K562 (cell line): ENCODE measurements around the gene UVRAG. TPM values are rescaled to one million over a fixed set of nuclear protein-coding genes. Genes with fewer than 3 reads are reported as not detected.
A peak's percentile ranks its signal among the peaks of the same experiment; 100 is the strongest.

Experiments used
- ATAC-seq: fragments of 200-7000 bp; cut with Tn5 transposase; 3 replicates; pipeline ENCODE4 v1.9.1; 2020; ENCODE audit warnings: moderate library complexity
- BruUV-seq: library from RNA; stranded (reverse); fragments of 400-500 nt; replicated peaks from 2 replicates; lab custom pipeline; 2021; lab: Mats Ljungman, UMichigan
- CTCF ChIA-PET: fragments of 300-600 bp; formaldehyde crosslinking; extraction: SDS; loops from one replicate; lab custom pipeline; 2021; ENCODE audit warnings: low intra/inter-chr PET ratio; lab: Yijun Ruan, JAX
- POLR2A ChIA-PET: fragments of 300-600, 350-650 bp; sonication (Branson Sonifier 250); formaldehyde crosslinking; extraction: SDS; loops from one replicate; lab custom pipeline; 2021; ENCODE audit warnings: antibody characterized with exemption, inconsistent platforms; lab: Yijun Ruan, JAX
- DNase-seq, 4 experiments: peaks; one replicate each; pipeline versions ENCODE4 v3.0.0 to v3.0.0-alpha.2; 2011 to 2018; ENCODE audit warnings: low spot score in 3 of 4, mixed read lengths in 3 of 4; ENCODE audit errors: extremely low read depth in 1 of 4
- FAIRE-seq: peaks from 2 replicates; lab custom pipeline; 2011; peaks lifted over from hg19 to GRCh38; lab: Jason Lieb, UNC
- H2AFZ ChIP-seq: 2 replicates; pipeline ENCODE4 v1.6.0; 2011; ENCODE audit warnings: low read depth, low read length, control low read depth, inconsistent platforms
- H3K27ac ChIP-seq: fragments of 200-600 bp; 3 replicates; pipeline ENCODE4 v1.8.0; 2011; ENCODE audit warnings: low read depth, mild to moderate bottlenecking, control low read depth, inconsistent platforms, low read length, moderate library complexity, mixed read lengths; ENCODE audit errors: extremely low read depth
- H3K27me3 ChIP-seq, 2 experiments: fragments of 300-600 bp in 1 of 2; 2 replicates in 1 of 2; 3 replicates in 1 of 2; pipeline versions ENCODE4 v1.6.0 to v1.8.0; 2011; ENCODE audit warnings: inconsistent platforms in 2 of 2, low read length in 2 of 2, mild to moderate bottlenecking in 1 of 2, mixed read lengths in 1 of 2, moderate library complexity in 1 of 2; ENCODE audit not compliant: control insufficient read depth in 2 of 2, insufficient read depth in 2 of 2
- H3K36me3 ChIP-seq: fragments of 300-600 bp; 3 replicates; pipeline ENCODE4 v1.8.0; 2011; ENCODE audit warnings: mild to moderate bottlenecking, low read length, inconsistent platforms; ENCODE audit not compliant: control insufficient read depth, insufficient read depth
- H3K4me1 ChIP-seq, 2 experiments: fragments of 200-600 bp in 1 of 2; replicated peaks in 1 of 2; 2 replicates in 1 of 2; 3 replicates in 1 of 2; pipeline versions ENCODE4 v1.5.1 to v1.8.0; 2011; ENCODE audit warnings: inconsistent platforms in 2 of 2, low read length in 2 of 2, mild to moderate bottlenecking in 1 of 2, mixed read lengths in 1 of 2, moderate library complexity in 1 of 2; ENCODE audit not compliant: control insufficient read depth in 2 of 2, insufficient read depth in 2 of 2
- H3K4me2 ChIP-seq: 2 replicates; pipeline ENCODE4 v1.6.1; 2011; ENCODE audit warnings: low read length, control low read depth, inconsistent platforms, mixed read lengths; ENCODE audit not compliant: insufficient read depth
- H3K4me3 ChIP-seq: fragments of 200-600 bp; sonication (generic), shearing (Covaris generic); 2 replicates; pipeline ENCODE4 v1.5.1; 2016; ENCODE audit warnings: control low read depth, inconsistent platforms
- H3K79me2 ChIP-seq: fragments of 200-600 bp; 3 replicates; pipeline ENCODE4 v1.8.0; 2011; ENCODE audit warnings: low read length, inconsistent platforms; ENCODE audit not compliant: control insufficient read depth, insufficient read depth
- H3K9ac ChIP-seq, 2 experiments: 2 replicates each; pipeline versions ENCODE4 v1.6.0 to v1.6.1; 2011; ENCODE audit warnings: low read depth in 2 of 2, low read length in 2 of 2, control low read depth in 1 of 2, inconsistent platforms in 1 of 2, mild to moderate bottlenecking in 1 of 2, mixed read lengths in 1 of 2; ENCODE audit not compliant: insufficient read depth in 1 of 2
- H3K9me1 ChIP-seq: one replicate; pipeline ENCODE4 v1.6.0; 2011; ENCODE audit warnings: inconsistent platforms, mild to moderate bottlenecking, low read length, moderate library complexity; ENCODE audit not compliant: control insufficient read depth, insufficient read depth
- H3K9me3 ChIP-seq: replicated peaks from 2 replicates; pipeline ENCODE4 v1.5.1; 2011; ENCODE audit warnings: low read depth, low read length, inconsistent platforms; ENCODE audit not compliant: control insufficient read depth, insufficient read depth
- H4K20me1 ChIP-seq: replicated peaks from 2 replicates; pipeline ENCODE4 v1.6.1; 2011; ENCODE audit warnings: low read length, inconsistent platforms, mixed read lengths; ENCODE audit not compliant: control insufficient read depth, insufficient read depth
- AFF1 ChIP-seq, 2 experiments: fragments of 450-650 bp; IDR thresholded peaks; 2 replicates each; pipeline ENCODE4 v1.6.1; 2018; ENCODE audit warnings: mild to moderate bottlenecking in 2 of 2, low read depth in 1 of 2; ENCODE audit not compliant: partially characterized antibody in 2 of 2
- ARID1B ChIP-seq: fragments of 450-650 bp; IDR thresholded peaks from 2 replicates; pipeline ENCODE4 v1.6.1; 2016; ENCODE audit warnings: antibody characterized with exemption, mild to moderate bottlenecking, inconsistent platforms
- CBFA2T3 ChIP-seq: fragments of 450-650 bp; IDR thresholded peaks from 2 replicates; pipeline ENCODE4 v1.6.1; 2017
- HNRNPK ChIP-seq: fragments of 200-400 bp; formaldehyde crosslinking; IDR thresholded peaks from one replicate; pipeline ENCODE4 v1.6.1; 2018; ENCODE audit warnings: mild to moderate bottlenecking, low read depth, low read length; ENCODE audit not compliant: poor library complexity, severe bottlenecking
- MEIS2 ChIP-seq: fragments of 450-650 bp; IDR thresholded peaks from 2 replicates; pipeline ENCODE4 v1.6.1; 2014; ENCODE audit warnings: mild to moderate bottlenecking; ENCODE audit not compliant: partially characterized antibody
- NCOR1 ChIP-seq: fragments of 450-650 bp; IDR thresholded peaks from 2 replicates; pipeline ENCODE4 v1.6.1; 2016; ENCODE audit warnings: mild to moderate bottlenecking, moderate library complexity
- NFIC ChIP-seq: fragments of 450-650 bp; IDR thresholded peaks from 2 replicates; pipeline ENCODE4 v1.6.1; 2017; ENCODE audit warnings: mild to moderate bottlenecking, inconsistent platforms
- POLR2B ChIP-seq: fragments of 450-650 bp; IDR thresholded peaks from 2 replicates; pipeline ENCODE4 v1.6.1; 2018; ENCODE audit warnings: low read depth; ENCODE audit not compliant: partially characterized antibody
- TAL1 ChIP-seq: fragments of 450-650 bp; IDR thresholded peaks from 2 replicates; pipeline ENCODE4 v1.6.1; 2016; ENCODE audit warnings: mild to moderate bottlenecking
- ZNF280B ChIP-seq: fragments of 250-450 bp; sonication (Bioruptor Pico); IDR thresholded peaks from 2 replicates; pipeline ENCODE4 v1.5.1; 2021; ENCODE audit warnings: mild to moderate bottlenecking
- ZNF695 ChIP-seq: fragments of 450-650 bp; formaldehyde crosslinking; IDR thresholded peaks from 2 replicates; pipeline ENCODE4 v1.4.0; 2020; ENCODE audit warnings: mild to moderate bottlenecking, moderate library complexity
- WGBS: fragments of 100-300 bp; shearing (Covaris generic); methylation state at CpG from one replicate; pipeline ENCODE4 v1.1.6; 2016; ENCODE audit warnings: low coverage, mixed read lengths; ENCODE audit not compliant: insufficient coverage; ENCODE audit errors: missing lambda C conversion rate; 5-methylcytosine and 5-hydroxymethylcytosine counted together
- in situ Hi-C: fragments of 300-500 bp; cut with MboI; formaldehyde crosslinking; loops from 4 replicates; pipeline ENCODE4 v1.15.0; 2018; ENCODE audit warnings: inconsistent platforms, mixed read lengths
- intact Hi-C: fragments of 100-400 bp; cut with micrococcal nuclease; formaldehyde crosslinking; loops from 2 replicates; pipeline ENCODE4 v1.14.2; 2022
- polyA plus RNA-seq, 8 experiments: library from polyadenylated mRNA; depleted of rRNA in 4 of 8; stranded (reverse) in 5 of 8; unstranded in 3 of 8; fragments of >200 nt; fragmentation: Nextera tagmentation in 2 of 8; fragmentation: Illumina TruSeq in 1 of 8; extraction: Ambion mirVana in 2 of 8; extraction: Trizol in 1 of 8; gene quantifications; 2 replicates each; pipeline versions ENCODE4 v1.2.1 to v1.2.3, GENCODE V29; 2011 to 2014; ENCODE audit warnings: inconsistent platforms in 1 of 8, missing spikeins in 1 of 8
- total RNA-seq, 7 experiments: library from RNA; depleted of rRNA in 6 of 7; stranded (reverse); fragments of >200 nt in 6 of 7; fragmentation: Illumina TruSeq in 2 of 7; extraction: Trizol in 2 of 7; gene quantifications; 2 replicates each; pipeline versions ENCODE4 v1.2.1 to v1.2.3, GENCODE V29; 2011 to 2021; ENCODE audit warnings: low replicate concordance in 1 of 7

UVRAG gene
- total and polyA plus RNA-seq, 9 of the 15 experiments (the other 6 are each of a cell fraction or from before 2014, with no cell fraction given): 3.1 to 17.8 (median 12.4) TPM

- Histone ChIP-seq H3K4me1 (peaks cover 0 to 7% of the 10 kb centered on the region in 2 experiments; a peak in 1 of 5 replicates), H3K4me3 (no peak overlapping the region), H3K27ac (no peak overlapping the region), H3K36me3 (no peaks in the 10 kb centered on the region; the same call in 2 of the 3 replicates), H3K9me3 (no peaks in the 10 kb centered on the region), H3K9me1 (no peaks in the 10 kb centered on the region), H3K27me3 (no peaks in the 10 kb centered on the region), H3K79me2 (no peaks in the 10 kb centered on the region), H4K20me1 (no peaks in the 10 kb centered on the region), H3K4me2 (no peak overlapping the region), H2AFZ (no peak overlapping the region), H3K9ac (no peak overlapping the region)
- intact Hi-C loops: no loop called here
- no TSS peak for BruUV-seq
- in situ Hi-C loops: no loop called here
- peak; percentile 36; the same call in 1 of the 3 replicates for ATAC-seq
- peak in 1 of 4 experiments; percentile 17 for DNase-seq
- CTCF ChIA-PET: no interaction called here
- TF ChIP-seq HNRNPK (no peak), NFIC (0 out of 2 replicates have a peak, but pooled peaks have one; percentile 31), ZNF695 (CRISPR knock-in tag) (no peak)
- peak; percentile 23 for FAIRE-seq
- WGBS: 16% methylated on average over 5 of the region's 5 CpGs
- POLR2A ChIA-PET: interaction anchor here (0.8 kb wide), 1 partner anchor 55 kb away, joined by 3 read pairs; no protein-coding TSS in a partner anchor
These were observed 140.4 kb downstream of the UVRAG start for GRCh38 chr11:75955443-75955842.

DNA sequence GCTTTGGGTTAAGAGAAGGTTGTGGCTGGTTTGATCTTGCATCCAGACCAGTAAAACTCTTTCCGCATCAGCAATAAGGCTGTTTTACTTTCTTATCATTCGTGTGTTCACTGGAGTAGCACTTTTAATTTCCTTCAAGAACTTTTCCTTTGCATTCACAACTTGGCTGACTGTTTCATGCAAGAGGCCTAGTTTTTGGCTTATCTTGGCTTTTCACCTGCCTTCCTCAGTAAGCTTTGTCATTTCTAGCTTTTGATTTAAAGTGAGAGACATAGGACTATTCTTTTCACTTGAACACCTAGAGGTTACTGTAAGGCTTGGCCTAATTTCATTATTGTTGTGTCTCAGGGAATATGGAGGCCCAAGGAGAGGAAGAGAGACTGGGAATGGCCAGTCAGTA, 144.5 kb downstream of the UVRAG start:
- CTCF ChIA-PET: no interaction called here
- Histone ChIP-seq H3K27me3 (no peaks in the 10 kb centered on the region), H4K20me1 (no peaks in the 10 kb centered on the region), H3K9me1 (no peaks in the 10 kb centered on the region), H3K4me2 (no peak overlapping the region), H3K27ac (peak overlapping the region; percentile 25; the same call in 1 of the 3 replicates), H3K36me3 (no peaks in the 10 kb centered on the region), H2AFZ (no peak overlapping the region), H3K4me3 (no peak overlapping the region), H3K9me3 (no peaks in the 10 kb centered on the region), H3K4me1 (peaks cover 0 to 7% of the 10 kb centered on the region in 2 experiments; a peak in 1 of 5 replicates), H3K79me2 (no peaks in the 10 kb centered on the region), H3K9ac (no peak overlapping the region)
- DNase-seq (peak in 1 of 4 experiments; percentile 32), ATAC-seq (peak; percentile 39), FAIRE-seq (peak; percentile 15)
- in situ Hi-C loops: no loop called here
- intact Hi-C loops: no loop called here
- POLR2A ChIA-PET: interaction anchor here (0.6 kb wide), 2 partner anchors 48 to 193 kb away, joined by 3 read pairs; no protein-coding TSS in a partner anchor
- BruUV-seq: no TSS peak
- 14% methylated on average over 2 of the region's 2 CpGs for WGBS
- TF ChIP-seq AFF1 (IDR thresholded peaks at IDR 0.05; ENCODE audit: low read depth in 1 of 2, partially characterized antibody in 2 of 2): no peak
- peak; percentile 58 for TF ChIP-seq CBFA2T3
- TF ChIP-seq ZNF280B: no peak
- no peak for TF ChIP-seq POLR2B
- TF ChIP-seq NCOR1: 0 out of 2 replicates have a peak, but pooled peaks have one; percentile 24
- TF ChIP-seq TAL1: peak; percentile 50
- TF ChIP-seq MEIS2: peak; percentile 22
- TF ChIP-seq ARID1B: peak; percentile 71
